Caco-2 (cell line): ENCODE measurements around the gene ZNF28. TPM values are rescaled to one million over a fixed set of nuclear protein-coding genes. Genes with fewer than 3 reads are reported as not detected.
"Not testable (repeated sequence)": the region's sequence is repeated elsewhere in the genome, so short reads cannot be mapped to it uniquely, and the experiment has no call there.

ENCODE experiments used
- BruUV-seq: library from RNA; stranded (reverse); fragments of 400-500 nt; replicated peaks from 2 replicates; lab custom pipeline; 2021; lab: Mats Ljungman, UMichigan
- CTCF ChIA-PET: fragments of 300-600 bp; sonication (Branson Sonifier 250); formaldehyde crosslinking; loops from one replicate; lab custom pipeline; 2022; ENCODE audit warnings: antibody characterized with exemption; lab: Charles Lee
- POLR2A ChIA-PET: fragments of 300-600 bp; sonication (Branson Sonifier 250); formaldehyde crosslinking; loops from one replicate; lab custom pipeline; 2022; ENCODE audit warnings: antibody characterized with exemption; lab: Charles Lee
- DNase-seq, 2 experiments: peaks; one replicate each; pipeline versions ENCODE4 v3.0.0 to v3.0.0-alpha.2; 2020 to 2022
- H3K27me3 ChIP-seq: replicated peaks from 2 replicates; pipeline ENCODE4 v1.6.0; 2011; ENCODE audit warnings: low read length; ENCODE audit not compliant: control insufficient read depth, insufficient read depth
- H3K36me3 ChIP-seq: 2 replicates; pipeline ENCODE4 v1.5.1; 2011; ENCODE audit warnings: low read length; ENCODE audit not compliant: control insufficient read depth, insufficient read depth
- H3K4me1 ChIP-seq: fragments of 250-450 bp; sonication (Bioruptor Pico); 2 replicates; pipeline ENCODE4 v1.5.1; 2020; ENCODE audit warnings: mild to moderate bottlenecking
- H3K4me3 ChIP-seq: 2 replicates; pipeline ENCODE4 v1.5.1; 2011; ENCODE audit warnings: low read depth, mild to moderate bottlenecking, control low read depth, low read length
- H3K9me3 ChIP-seq: fragments of 250-450 bp; sonication (Bioruptor Pico); 2 replicates; pipeline ENCODE4 v1.5.1; 2020; ENCODE audit warnings: mild to moderate bottlenecking, moderate library complexity
- H3K27ac Mint-ChIP-seq: one replicate; pipeline ENCODE4 v1.8.0; 2022; ENCODE audit warnings: mixed read lengths; ENCODE audit not compliant: unreplicated experiment
- H3K27me3 Mint-ChIP-seq: one replicate; pipeline ENCODE4 v1.8.0; 2022; ENCODE audit warnings: mixed read lengths; ENCODE audit not compliant: insufficient read depth, unreplicated experiment
- H3K36me3 Mint-ChIP-seq: one replicate; pipeline ENCODE4 v1.8.0; 2022; ENCODE audit warnings: mild to moderate bottlenecking, mixed read lengths; ENCODE audit not compliant: insufficient read depth, unreplicated experiment
- H3K4me1 Mint-ChIP-seq: one replicate; pipeline ENCODE4 v1.8.0; 2022; ENCODE audit warnings: low read depth, mixed read lengths; ENCODE audit not compliant: unreplicated experiment
- H3K4me3 Mint-ChIP-seq: one replicate; pipeline ENCODE4 v1.8.0; 2022; ENCODE audit warnings: mild to moderate bottlenecking, moderate library complexity, mixed read lengths; ENCODE audit not compliant: unreplicated experiment
- H3K9me3 Mint-ChIP-seq: one replicate; pipeline ENCODE4 v1.8.0; 2022; ENCODE audit warnings: mixed read lengths; ENCODE audit not compliant: unreplicated experiment
- intact Hi-C: fragments of 100-400 bp; cut with micrococcal nuclease; formaldehyde crosslinking; loops from one replicate; pipeline ENCODE4 v1.10.0; 2022; ENCODE audit not compliant: unreplicated experiment
- total RNA-seq: library from RNA; stranded (reverse); gene quantifications from 2 replicates; pipeline ENCODE4 v1.2.3, GENCODE V29; 2022
- TF ChIP-seq, protein P1 (sequence below), 2 experiments: fragments of 200-600 bp in 1 of 2; IDR thresholded peaks; 1 replicate in 1 of 2; 2 replicates in 1 of 2; pipeline versions ENCODE4 v1.5.1 to v1.8.0; 2011 to 2022; ENCODE audit warnings: antibody characterized with exemption in 1 of 2, control low read depth in 1 of 2, inconsistent platforms in 1 of 2, low read depth in 1 of 2, low read length in 1 of 2, mild to moderate bottlenecking in 1 of 2, moderate library complexity in 1 of 2; ENCODE audit not compliant: insufficient read depth in 1 of 2, severe bottlenecking in 1 of 2, unreplicated experiment in 1 of 2

Gene ZNF28
- total RNA-seq, 1 experiment from 2014 or later: 27.2 TPM

DNA sequence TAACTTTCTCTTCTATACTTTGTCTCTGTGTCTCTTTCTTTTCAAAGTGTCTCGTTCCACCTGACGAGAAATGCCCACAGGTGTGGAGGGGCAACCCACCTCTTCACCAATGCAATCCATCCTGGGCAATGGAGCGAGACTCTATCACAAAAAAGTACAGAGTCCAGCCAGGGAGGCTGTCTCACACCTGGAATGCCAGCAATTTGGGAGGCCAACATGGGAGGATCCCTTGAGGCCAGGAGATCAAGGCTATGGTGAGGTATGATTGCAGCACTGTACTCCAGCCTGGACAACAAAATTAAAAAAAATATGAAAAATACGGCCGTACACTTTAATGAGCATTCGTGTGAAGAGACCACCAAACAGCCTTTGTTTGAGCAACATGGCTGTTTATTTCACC is 32.0 kb downstream of the ZNF28 start:
- POLR2A ChIA-PET: no interaction called here
- no peaks in the 10 kb centered on the region for H3K27me3 Mint-ChIP-seq
- peaks cover 8% of the 10 kb centered on the region for H3K9me3 ChIP-seq
- no TSS peak for BruUV-seq
- H3K4me1 ChIP-seq: no peaks in the 10 kb centered on the region
- no peak overlapping the region for H3K27ac Mint-ChIP-seq
- peaks cover 11% of the 10 kb centered on the region for H3K36me3 Mint-ChIP-seq
- H3K9me3 Mint-ChIP-seq: peaks cover 16% of the 10 kb centered on the region
- TF ChIP-seq, protein P1, sequence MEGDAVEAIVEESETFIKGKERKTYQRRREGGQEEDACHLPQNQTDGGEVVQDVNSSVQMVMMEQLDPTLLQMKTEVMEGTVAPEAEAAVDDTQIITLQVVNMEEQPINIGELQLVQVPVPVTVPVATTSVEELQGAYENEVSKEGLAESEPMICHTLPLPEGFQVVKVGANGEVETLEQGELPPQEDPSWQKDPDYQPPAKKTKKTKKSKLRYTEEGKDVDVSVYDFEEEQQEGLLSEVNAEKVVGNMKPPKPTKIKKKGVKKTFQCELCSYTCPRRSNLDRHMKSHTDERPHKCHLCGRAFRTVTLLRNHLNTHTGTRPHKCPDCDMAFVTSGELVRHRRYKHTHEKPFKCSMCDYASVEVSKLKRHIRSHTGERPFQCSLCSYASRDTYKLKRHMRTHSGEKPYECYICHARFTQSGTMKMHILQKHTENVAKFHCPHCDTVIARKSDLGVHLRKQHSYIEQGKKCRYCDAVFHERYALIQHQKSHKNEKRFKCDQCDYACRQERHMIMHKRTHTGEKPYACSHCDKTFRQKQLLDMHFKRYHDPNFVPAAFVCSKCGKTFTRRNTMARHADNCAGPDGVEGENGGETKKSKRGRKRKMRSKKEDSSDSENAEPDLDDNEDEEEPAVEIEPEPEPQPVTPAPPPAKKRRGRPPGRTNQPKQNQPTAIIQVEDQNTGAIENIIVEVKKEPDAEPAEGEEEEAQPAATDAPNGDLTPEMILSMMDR (IDR thresholded peaks at IDR 0.05; ENCODE audit: insufficient read depth in 1 of 2, low read depth in 1 of 2, low read length in 1 of 2, severe bottlenecking in 1 of 2, unreplicated experiment in 1 of 2): no peak
- no peak for DNase-seq
- intact Hi-C loops: no loop called here
- peaks cover 17% of the 10 kb centered on the region for H3K4me1 Mint-ChIP-seq
- H3K4me3 ChIP-seq: no peak overlapping the region
- H3K4me3 Mint-ChIP-seq: no peak overlapping the region
- no peaks in the 10 kb centered on the region for H3K36me3 ChIP-seq
- CTCF ChIA-PET: no interaction called here
- H3K27me3 ChIP-seq: no peaks in the 10 kb centered on the region

DNA sequence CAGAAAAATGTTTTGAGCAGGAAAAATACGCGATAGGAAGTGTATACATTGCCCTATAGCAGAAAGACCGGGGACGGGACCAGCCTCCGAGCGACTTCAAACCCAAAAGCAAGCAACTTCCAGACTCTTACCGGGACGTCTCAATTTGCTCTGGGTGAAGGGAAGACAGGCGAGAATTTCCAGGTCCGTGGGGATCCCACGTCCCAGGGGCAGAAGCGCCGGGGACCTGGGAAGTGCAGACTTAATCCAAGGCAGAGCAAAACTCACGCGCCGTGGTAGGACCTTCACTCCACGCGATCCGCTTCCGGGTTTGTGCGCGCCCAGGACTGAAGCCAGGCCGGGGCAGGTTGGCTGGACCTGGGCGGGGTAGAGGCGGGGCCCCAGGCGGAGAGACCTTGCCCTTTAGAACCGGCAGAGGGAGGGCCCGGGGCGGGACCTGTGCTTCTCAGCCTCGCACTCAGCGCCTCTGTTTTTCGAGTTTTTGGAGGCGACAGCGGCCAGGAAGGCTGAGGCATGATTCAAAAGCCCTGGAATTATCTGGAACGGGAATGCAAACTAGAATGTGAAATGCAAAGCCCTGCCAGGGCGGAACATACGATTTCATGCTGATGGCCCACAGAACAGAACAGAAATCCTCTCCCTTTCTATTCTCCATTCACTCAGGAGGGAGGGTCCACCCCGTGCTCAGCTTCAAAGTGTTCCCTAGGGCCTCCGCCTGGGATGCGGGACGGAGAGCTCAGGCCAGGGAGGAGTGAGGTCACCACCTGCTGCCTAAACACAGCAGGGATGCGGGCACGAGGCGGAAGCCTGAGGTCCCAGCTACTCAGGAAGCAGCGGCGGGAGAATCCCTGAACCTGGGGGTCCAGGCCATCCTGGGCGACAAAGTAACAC is 34.7 kb downstream of the ZNF28 start, which contains the start of gene ZNF600:
Gene ZNF600, minus strand, starts transcription at position 328 of the 891 bp plus-strand sequence. CDS start 7,903 bp downstream, outside the sequence.
- TF ChIP-seq, protein P1 (IDR thresholded peaks at IDR 0.05; ENCODE audit: insufficient read depth in 1 of 2, low read depth in 1 of 2, low read length in 1 of 2, severe bottlenecking in 1 of 2, unreplicated experiment in 1 of 2): peak in 1 of 2 experiments; percentile 12
- Mint-ChIP-seq H3K4me1 (peaks cover 18% of the 10 kb centered on the region), H3K27ac (peak within 1 kb of the TSS; percentile 39), H3K4me3 (peak within 1 kb of the TSS; percentile 79), H3K36me3 (peaks cover 35% of the 10 kb centered on the region)
- BruUV-seq, H3K4me1 ChIP-seq, CTCF ChIA-PET, H3K27me3 Mint-ChIP-seq, H3K9me3 Mint-ChIP-seq, H3K27me3 ChIP-seq, H3K9me3 ChIP-seq, H3K36me3 ChIP-seq: not testable (repeated sequence)
- POLR2A ChIA-PET: interaction anchor here (0.6 kb wide), 1 partner anchor 734 kb away, joined by 4 read pairs; no protein-coding TSS in a partner anchor
- intact Hi-C loops: loop anchor here (2.0 kb wide), 1 partner anchor 52 kb away; the partner anchor contains the start of gene ZNF611
- peak within 1 kb of the TSS; percentile 82 for H3K4me3 ChIP-seq
- DNase-seq: peak; percentile 89 to 91

DNA sequence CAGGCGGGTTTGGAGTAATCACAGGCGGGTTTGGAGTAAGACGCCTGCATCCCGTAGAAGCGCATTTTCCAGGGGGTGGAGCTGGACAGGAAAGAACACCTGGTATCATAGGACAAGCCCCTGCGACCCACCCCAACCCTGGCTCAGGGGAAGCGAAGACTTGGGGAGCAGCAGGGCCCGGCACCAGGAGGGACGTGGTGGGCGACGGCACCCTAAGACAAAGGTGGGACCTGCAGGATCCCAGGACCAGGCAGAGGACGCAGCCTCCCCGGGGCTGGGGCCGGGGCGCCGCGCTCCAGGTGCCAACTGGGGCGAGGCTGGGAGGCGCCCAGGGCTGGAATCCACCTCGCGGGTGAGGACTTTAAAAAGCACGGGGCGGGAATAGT is 35.4 kb downstream of the ZNF28 start:
- Mint-ChIP-seq H3K4me3 (peak overlapping the region; percentile 79), H3K9me3 (peaks cover 10% of the 10 kb centered on the region), H3K4me1 (peaks cover 18% of the 10 kb centered on the region), H3K36me3 (peaks cover 42% of the 10 kb centered on the region), H3K27ac (peak overlapping the region; percentile 39), H3K27me3 (no peaks in the 10 kb centered on the region)
- H3K4me3 ChIP-seq: peak overlapping the region; percentile 82
- H3K36me3 ChIP-seq: peaks cover 2% of the 10 kb centered on the region
- intact Hi-C loops: loop anchor here (2.0 kb wide), 1 partner anchor 51 kb away; the partner anchor contains the start of gene ZNF611
- POLR2A ChIA-PET: no interaction called here
- TF ChIP-seq, protein P1 (IDR thresholded peaks at IDR 0.05; ENCODE audit: insufficient read depth in 1 of 2, low read depth in 1 of 2, low read length in 1 of 2, severe bottlenecking in 1 of 2, unreplicated experiment in 1 of 2): no peak
- H3K9me3 ChIP-seq: peaks cover 6% of the 10 kb centered on the region
- CTCF ChIA-PET: no interaction called here
- BruUV-seq: TSS peak; percentile 76
- DNase-seq: peak in 1 of 2 experiments; percentile 46
- H3K4me1 ChIP-seq: no peaks in the 10 kb centered on the region
- no peaks in the 10 kb centered on the region for H3K27me3 ChIP-seq
